Stimulated activated CD8-positive, alpha-beta memory T cell treated with anti-CD3 and anti-CD28 coated beads, Interleukin-7, amount 100 ng/mL, for 24 hours (primary cell): ENCODE data around the gene PAPPA2.

ENCODE experiments used
- DNase-seq: peaks from one replicate; pipeline ENCODE4 v3.0.0-alpha.2; 2020; ENCODE audit warnings: low read depth

Gene PAPPA2

DNA sequence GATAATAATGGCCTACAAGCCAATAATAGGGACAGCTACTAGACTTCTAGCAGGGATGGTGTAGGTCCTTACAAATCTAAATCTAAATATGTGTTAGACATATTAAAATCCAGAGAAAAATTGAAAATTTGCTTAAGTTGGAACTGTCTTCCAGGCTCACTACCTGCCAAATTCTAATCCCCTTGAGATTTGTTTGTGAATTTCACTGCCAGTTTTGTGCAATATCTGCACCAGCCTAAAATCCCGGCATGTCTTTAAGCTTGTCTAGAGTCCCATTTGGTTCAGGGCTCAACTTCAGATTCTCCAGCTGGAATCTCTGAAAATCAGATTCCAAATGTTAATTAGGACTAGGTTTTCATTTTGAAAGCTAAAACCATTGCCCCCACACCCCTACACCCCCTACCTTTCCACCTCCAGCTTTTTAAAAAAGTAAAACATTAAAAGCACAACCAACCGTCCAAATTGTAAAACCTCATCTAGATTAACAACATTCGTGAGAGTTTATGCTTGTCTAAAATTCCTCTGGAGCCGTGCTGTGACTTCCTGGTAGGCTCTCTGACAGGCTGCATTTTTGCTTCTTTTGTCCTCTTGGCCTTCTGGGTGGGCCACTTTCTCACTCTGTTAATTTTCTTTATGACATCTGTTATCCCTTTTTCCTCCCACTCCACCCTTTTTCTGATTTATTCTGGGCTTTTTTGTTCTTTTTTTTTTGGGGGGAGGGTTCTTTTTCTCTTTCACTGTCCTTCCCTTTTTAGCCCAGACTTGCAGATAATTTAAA lies 348.7 kb downstream of the PAPPA2 start:
- no peak for DNase-seq

DNA sequence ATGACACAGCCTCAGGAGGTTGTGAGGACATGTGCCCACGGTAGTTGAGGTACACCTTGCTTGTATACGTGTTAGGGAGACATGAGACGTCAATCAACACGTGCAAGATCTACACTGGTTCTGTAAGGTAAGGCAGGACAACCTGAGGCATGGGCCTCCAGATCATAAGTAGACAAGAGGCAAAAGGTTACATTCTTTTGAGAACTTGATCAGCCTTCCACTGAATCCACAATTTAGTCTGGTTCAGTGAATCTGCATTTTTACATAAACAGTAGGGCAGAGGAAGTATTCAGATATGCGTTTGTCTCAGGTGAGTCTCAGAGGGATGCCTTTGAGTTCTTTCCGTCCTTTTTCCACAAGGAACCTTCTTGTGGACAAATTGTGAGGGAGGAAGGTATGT lies 352.6 kb downstream of the PAPPA2 start:
- DNase-seq, result no peak

DNA sequence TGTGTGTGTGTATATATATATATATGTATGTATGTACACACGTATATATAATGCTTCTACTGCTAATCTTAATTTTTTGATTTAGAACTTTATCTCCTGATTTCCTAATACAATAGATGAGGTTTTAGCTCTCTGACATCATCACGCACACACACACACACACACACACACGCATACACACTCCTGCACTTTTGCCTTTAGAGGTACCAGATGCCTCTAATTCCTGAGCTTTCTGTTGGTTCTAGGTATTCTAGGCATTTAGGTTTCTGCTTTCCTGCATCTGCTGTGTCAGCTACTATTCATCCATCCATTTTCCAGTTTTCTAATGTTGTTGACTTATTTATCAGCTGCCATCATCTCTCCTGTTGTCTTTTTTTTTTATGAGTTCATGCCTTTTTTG lies 353.3 kb downstream of the PAPPA2 start:
- no peak for DNase-seq

DNA sequence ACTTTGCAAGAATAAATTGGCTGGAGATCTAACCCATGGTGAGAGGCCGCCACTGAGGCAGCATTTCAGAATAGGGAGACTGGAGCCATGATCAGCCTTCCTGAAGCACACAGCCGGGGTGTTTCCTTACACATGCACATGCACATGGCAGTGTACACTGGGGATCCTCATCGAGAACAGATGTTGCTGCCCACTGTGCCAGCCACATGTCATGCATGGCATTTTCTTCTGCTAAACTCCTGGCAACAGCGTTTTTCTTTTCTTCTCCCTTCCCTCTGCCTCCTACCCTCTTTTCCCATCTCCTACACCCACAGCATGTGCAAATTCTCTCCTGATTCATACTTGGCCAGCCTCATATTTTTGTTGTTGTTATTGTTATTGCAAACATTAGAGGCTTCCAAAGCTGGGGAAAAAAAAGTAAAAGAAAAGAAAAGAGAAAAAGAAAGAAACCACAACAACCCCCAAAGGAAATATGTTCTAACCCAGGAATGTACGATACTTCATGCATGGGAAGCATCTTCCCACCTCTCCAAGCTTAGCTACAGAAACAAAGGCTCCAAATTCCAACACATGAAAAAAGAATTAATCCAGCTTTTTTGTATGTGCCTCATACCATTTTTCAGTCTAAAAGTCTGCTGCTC lies 357.5 kb downstream of the PAPPA2 start:
- no peak for DNase-seq

DNA sequence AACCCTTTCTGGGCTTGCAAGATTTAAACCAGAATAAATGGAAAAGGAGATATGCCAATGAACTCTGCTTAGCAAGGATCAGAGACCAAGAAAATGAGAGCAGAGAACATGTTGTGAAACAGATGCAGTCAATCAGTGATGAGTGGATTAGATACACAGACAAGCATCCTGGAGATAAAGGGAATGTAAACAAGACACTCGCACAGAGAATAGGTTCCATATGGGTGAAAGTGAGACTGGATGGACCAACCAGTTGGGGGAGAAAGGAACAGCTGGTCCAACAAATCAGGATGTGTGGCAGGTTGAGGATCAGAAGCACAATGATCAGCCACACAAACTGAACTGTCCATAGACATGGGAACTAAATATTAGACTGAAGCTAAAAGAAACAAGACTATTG lies 363.3 kb downstream of the PAPPA2 start:
- no peak for DNase-seq

DNA sequence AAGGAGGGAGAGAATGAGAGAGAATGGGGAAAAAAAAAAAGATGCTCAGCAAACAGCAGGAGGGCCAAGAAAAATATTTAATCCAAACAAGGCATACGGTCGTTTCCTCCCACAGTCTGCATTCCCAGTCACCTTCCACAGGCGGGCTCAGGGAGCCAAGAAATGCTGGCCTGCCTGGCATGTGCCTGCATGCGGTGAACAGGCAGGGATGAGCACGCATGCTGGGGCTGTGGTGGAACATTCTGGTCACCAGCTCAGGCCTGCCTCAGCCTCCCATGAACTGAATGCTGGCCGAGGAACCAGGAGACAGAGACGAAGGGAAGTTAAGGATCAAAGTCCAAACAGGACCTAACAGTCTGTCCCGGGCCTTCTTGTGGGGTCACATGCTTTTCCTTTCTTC lies 366.3 kb downstream of the PAPPA2 start:
- no peak for DNase-seq

DNA sequence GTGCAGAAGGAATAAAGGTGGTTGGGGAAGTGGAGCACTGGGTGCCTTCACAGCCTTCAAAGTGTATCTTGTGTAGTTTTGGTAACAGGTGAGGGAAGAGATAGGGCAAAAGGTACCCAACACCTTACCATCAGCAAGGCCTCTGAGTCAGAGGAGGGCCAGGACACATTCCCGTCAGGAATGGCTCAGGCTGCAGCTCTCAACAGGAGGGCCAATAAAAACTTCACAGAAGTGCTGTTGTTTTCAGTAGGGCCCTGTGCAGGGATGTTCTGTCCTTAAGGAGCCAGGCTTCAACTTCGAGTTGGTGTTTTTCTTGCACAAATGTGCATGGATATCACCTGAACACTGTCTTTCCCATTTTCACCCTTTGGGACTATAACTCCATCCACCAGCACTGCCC lies 368.2 kb downstream of the PAPPA2 start:
- no peak for DNase-seq

DNA sequence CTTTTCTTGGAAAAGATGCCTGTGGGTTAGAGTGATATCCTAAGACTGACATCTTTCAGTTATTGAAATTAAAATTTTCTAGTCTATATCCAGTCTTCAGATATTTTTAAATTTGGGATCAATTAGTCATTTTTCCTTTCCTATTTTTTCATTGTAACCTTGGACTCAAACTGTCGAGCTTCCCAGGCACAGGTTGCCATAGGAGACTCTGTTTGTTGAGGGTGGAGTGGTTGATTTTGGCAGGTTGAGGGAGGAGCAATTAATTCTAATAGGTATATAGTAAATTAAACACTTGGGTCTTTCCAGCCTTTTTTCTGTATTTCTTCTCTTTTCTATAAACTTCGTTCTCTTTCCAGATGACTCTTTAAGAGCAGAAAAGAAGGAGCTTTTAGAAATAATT lies 374.7 kb downstream of the PAPPA2 start:
- no peak for DNase-seq

DNA sequence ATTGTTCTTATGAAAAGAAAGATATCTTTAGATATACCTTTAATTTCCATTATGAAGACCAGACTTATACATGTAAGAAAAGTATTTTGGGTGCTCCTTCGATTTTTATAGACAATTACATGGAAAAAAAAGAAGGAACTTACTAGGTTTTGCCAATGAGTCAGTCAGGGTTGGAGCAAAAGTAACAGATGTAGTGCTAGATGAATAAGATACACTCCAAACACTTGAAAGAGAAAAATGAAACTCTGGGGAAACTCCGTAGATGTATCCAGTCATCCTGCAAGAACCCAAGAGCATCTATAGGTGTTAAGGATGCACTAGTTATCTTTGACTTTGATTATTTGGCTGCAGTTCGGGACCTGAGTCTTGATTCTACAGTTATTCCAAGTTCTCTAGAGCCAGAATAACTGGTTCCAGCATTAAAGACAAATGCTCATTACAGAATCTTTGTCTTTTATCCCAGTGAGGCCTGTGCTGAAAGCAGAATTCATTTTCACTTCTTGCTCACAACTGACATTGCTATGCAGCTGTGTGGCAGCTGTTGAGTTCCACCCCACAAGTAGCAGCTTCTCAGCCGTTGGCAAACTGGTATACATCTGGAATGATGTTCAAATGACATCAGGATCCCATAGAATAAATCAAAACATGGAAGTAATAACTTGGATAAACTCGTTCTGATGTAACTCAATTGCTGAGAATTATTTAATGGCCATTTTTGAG lies 375.5 kb downstream of the PAPPA2 start:
- no peak for DNase-seq

DNA sequence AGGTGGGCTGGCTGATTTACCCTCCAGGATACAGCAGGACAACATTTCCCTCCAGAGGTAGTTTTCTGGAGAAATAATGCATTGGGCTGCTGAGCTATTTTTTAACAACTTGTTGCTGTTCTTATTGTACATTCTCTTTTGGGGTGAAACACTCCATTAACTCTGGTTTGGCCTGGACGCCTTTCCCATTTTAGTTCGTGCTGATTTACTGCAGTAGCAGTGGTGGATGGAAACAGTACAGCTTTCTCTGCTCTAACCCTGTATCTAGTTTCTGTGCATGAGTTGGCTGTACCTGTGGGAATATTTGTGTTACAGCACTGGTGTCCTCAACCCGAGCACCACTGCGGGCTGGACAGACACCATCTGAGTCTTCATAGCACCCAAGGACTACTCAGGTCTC lies 376.2 kb downstream of the PAPPA2 start:
- no peak for DNase-seq

DNA sequence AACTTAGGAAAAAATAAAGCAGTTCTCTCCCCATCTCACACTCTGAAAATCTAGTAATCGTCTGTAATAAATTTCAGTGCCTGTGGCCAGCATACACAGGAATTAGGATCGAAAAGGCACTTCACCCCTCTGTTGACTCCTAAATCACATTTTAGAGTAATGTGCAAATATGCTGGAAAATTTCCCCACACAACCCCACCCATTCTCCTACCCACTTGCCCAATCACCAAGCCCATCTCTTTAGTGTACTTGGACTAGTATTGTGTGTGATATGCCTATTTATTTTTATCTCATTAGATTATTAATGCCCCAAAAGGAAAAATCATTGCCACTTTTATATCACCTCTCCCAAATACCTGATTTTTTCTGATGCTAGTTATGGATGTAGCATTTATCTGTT lies 378.3 kb downstream of the PAPPA2 start:
- DNase-seq, result no peak

DNA sequence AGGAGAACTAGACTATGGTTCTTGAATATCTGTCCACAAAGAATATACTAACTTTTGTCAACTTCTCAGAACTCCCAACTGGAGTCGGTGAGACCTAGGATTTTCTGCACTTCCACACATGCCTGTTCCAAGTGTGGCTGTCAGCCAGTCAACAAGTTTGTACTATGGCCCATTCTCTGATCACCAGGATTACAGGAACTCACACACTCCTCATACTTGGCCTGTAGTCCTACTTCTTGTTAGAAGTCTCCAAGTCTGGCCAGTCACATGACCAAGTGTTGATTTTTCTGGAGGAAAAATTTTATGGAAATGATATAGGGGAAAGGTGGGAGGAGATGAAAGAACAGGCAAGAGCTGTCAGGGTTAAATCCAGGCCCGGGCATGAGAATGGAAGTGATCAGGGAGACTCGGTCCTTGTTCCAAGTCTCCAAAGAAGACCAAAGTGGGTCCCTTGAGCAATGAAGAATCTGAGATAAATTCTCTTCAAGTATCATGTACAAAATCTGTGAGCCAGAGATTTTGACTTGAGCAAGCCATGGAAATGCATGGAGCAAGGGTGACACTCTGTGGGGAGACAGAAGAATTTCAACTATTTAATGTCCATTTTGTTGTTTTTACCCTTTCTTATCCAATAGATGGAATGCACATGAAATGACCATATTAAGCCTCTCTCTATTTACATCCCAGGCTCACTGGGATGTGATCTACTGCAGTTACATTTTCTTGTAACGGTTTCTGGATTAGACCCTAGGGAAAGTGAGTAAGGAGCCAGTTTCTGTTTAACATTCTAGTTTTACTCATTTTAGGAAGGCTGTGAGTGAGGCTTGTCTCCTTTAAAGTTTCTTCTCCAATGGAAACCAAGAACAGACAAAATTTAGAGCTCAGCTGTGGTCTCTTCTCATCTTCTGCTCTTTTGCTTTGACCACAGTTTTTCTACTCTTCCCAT lies 380.6 kb downstream of the PAPPA2 start:
- DNase-seq, result no peak

DNA sequence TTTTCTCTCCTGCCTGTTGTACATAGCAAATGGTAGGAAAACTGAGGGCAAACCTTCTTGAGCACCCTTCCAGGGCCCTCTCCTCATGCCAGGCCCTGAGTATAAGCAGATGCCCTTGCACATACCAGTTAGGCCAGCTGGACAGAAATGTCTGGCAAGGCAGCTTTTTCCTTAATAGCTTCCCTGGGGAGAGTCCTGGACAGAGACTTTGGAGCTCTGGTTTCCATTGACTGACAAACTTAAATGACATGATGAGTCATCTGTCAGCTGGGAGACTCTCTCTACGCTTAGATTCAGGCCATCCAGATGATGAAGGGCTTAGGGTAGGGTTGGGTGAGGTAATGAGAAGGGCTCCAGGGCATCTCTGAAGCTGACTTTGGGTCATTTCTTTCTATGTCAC lies 384.1 kb downstream of the PAPPA2 start:
- DNase-seq, result no peak

DNA sequence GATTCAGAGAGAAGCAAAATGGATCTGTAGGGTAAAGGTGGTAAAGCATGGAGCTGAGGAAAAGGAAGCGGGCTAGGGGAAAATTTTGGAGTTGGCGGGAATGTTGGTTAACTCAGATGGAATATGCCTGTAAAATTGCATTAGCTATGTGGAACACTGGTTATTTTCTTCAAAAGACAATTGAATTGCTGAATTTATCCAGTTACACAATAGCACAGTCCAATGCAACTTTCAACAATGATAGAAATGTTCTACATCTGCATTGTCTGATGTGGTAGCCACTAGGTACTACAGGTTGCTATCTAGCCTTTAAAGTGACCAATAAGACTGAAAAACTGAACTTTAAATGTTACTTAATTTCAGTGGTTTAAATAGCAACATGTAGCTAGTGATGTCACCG lies 386.3 kb downstream of the PAPPA2 start:
- no peak for DNase-seq

DNA sequence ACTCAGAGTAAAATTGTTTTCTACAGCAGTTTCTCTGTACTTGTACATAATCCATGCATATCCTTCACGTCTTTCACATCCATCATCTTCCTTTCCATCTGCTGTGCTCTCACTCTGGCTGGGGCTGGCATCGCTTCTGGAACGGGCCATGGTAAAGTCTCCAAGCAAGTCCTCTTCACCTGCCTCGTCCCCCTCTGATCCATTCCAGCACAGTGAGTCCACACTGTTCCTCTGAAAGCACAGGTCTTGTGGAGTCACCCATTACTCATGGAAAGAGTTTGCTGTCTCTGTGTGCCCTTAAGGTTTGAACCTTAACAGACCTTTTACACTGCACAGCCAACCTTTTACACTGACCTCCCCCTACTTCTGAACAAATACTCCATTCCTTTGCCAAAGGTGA lies 387.9 kb downstream of the PAPPA2 start:
- DNase-seq, result no peak

DNA sequence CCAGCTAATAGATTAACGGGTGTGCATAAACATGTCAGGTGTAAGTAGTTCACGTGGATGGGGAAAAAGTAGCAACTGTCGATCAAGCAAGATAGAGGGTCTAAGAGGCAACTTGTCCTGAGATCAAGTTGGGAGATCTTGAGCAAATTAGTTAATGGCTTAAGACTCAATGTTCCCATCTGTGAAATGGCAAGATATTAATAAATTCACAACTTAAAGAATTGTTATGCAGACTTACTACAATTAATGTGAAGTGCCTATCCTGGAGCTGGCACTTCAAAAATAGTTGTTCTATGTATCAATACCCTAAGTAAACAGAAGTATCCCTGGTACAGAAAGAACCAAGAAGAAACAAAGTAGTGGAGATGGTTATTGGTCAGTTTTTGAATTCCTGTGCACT lies 389.1 kb downstream of the PAPPA2 start:
- no peak for DNase-seq

DNA sequence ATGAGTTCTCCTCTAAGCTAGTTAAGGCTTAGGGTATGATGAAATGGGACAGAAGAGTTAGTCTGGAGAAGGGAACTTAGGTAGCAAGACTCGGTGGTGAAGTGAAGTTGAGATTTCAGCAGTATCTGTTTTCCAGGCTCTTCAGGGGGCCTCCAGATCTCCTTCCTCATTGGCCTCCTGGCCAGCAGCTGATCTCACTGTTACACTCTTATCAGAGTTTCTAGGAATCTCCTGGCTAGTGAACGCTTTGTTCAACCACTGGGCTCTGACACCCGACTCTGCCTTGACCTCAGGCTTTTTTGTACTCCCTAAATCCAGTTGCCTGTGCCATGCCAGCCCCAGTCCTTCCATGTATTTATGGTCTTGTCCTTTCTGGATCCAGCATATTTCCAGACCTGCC lies 390.5 kb downstream of the PAPPA2 start:
- DNase-seq, result no peak

DNA sequence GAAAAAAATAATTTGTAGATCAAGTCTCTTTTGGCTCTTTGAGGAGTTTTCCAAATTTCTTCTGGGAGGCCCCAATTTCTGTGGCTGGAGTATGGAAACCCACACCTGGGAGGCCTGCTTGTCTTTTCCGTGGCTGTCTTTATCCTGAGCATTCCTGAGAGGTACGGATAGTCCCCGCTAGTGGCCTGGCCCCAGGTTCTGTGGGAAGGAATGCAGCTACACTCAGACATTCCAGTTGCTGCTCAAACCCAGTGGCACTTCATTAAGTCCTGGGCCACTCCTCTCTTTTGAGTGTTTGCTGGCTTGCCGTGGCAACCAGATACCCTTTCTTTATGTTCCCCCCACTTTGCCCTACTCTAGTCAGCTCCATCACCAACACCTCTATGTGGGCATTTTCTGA lies 391.1 kb downstream of the PAPPA2 start:
- no peak for DNase-seq

DNA sequence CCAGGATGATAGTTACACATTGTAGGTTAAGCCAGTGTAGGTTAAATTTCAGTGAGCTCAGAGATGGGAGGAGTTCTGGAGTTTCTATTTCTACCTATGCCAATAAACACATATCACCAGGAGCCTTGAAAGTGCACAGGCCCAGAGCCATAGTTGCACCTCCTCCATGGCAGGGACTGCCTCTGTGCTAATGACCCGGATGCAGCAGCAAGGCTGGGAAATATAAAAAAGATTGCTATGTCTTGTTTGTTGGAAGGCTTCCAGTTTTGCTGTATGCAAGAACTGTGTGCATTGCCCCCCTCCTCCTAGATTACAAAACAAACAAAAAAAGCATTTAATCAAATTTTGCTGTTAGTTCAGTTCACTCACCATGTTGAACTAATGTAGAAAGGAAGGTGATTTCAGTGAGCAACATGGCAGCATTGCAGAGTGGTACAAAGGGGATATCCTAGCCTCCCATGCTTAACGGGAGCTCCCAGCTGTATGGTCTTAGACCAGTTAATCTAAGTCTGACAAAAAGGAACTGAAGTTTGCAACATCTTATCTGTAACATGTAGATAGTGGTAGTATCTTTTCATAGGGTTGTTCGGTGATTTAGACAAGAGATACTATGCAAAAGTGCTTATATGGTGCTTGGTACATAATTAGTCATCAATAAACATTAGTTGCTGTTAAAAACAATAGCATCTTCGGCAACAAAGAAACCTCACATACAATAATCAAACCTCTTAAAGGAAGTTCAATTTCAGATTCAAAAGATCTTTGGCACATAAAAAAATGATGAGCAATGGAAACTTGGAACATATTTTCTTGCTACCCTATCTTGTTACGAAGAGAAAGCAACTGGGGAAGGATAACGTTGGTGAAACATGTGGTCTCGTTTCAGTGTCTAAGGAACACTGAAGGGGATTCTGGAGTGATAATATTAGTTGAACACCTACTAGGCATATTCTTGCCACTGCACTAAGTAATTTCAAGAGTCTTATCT lies 392.1 kb downstream of the PAPPA2 start:
- DNase-seq, result no peak

DNA sequence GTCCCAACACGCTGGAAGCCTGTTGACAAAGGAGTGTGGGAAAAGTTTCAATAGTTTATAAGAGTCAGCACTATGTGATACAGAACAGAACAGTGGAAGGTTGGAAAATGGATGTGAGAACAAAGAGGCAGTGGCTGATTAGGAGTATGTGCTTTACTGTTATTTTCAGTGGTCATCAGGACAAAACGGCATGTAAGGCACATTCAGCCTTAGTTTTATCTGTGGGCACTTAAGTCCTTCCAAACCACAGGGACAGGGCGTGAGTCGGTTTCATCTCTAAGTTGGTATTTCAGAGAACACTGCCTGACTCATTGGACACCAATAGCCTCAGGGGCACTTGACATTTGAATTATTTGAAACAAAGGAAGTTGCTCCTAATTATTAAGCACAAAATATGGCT lies 394.7 kb downstream of the PAPPA2 start:
- DNase-seq, result no peak

DNA sequence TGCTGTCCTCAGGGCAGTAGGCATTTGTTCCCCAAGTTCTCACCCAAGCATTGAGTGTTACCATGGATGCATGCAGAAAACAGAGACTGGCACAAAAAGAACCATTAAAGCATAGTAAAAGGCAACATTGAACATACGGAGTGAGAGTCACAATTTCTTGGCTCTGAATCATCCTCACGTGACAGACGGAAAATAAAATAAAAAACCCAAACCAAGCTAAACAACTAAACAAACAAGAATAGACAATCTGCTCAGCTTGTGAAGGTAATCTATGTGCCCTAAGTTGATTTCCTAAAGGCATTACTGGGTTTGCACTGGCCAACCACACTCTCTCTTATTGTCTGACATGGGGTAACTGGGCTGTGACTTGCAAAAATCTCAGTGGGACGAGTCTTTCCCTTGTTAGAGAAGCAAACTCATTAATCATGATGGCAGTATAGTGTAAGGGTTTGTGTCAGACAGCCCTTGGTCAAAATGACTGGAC lies 395.5 kb downstream of the PAPPA2 start:
- no peak for DNase-seq
